Left ventricle myocardium inferior (tissue), 1 donor: ENCODE measurements around the gene MINK1. TPM values are rescaled to one million over a fixed set of nuclear protein-coding genes. Genes with fewer than 3 reads are reported as not detected.
A peak's percentile ranks its signal among the peaks of the same experiment; 100 is the strongest.

ENCODE experiments used
- DNase-seq: peaks from one replicate; pipeline ENCODE4 v3.0.0-alpha.2; 2020
- H3K27ac ChIP-seq: fragments of 200-600 bp; replicated peaks from 2 replicates; pipeline ENCODE4 v1.8.0; 2021
- H3K27me3 ChIP-seq: fragments of 200-600 bp; 2 replicates; pipeline ENCODE4 v1.8.0; 2021; ENCODE audit warnings: low read depth
- H3K36me3 ChIP-seq: fragments of 200-600 bp; 2 replicates; pipeline ENCODE4 v1.8.0; 2021
- H3K4me1 ChIP-seq: fragments of 200-600 bp; 2 replicates; pipeline ENCODE4 v1.8.0; 2021
- H3K4me3 ChIP-seq: fragments of 200-600 bp; 2 replicates; pipeline ENCODE4 v1.8.0; 2021; ENCODE audit warnings: mild to moderate bottlenecking, moderate library complexity
- H3K9me3 ChIP-seq: fragments of 200-600 bp; replicated peaks from 2 replicates; pipeline ENCODE4 v1.8.0; 2021
- CTCF ChIP-seq: fragments of 200-600 bp; IDR thresholded peaks from 2 replicates; pipeline ENCODE4 v1.8.0; 2021; ENCODE audit warnings: antibody characterized with exemption, mild to moderate bottlenecking, borderline replicate concordance
- intact Hi-C: fragments of 100-400 bp; cut with micrococcal nuclease; formaldehyde crosslinking; loops from one replicate; pipeline ENCODE4 v1.11.0; 2022
- total RNA-seq: library from RNA; stranded (reverse); fragmentation: NEBNext Ultra II Directional; extraction: Animal tissue kit (Norgen Biotek cat#: 25700); gene quantifications from one replicate; pipeline ENCODE4 v1.2.1, GENCODE V29; 2021
- donor health status: DM: no; HTN: yes; CAD: no; lungs with severe emphysema.

Gene MINK1
- total RNA-seq, 1 donor from 2014 or later: 50.9 TPM

GRCh38 chr17:4837471-4838308 lies 4.5 kb downstream of the MINK1 start:
- Histone ChIP-seq H3K9me3 (no peaks in the 10 kb centered on the region), H3K36me3 (no peaks in the 10 kb centered on the region), H3K27ac (peak overlapping the region; percentile 92), H3K27me3 (no peaks in the 10 kb centered on the region), H3K4me3 (peak overlapping the region; percentile 25), H3K4me1 (peaks cover 78% of the 10 kb centered on the region)
- DNase-seq: peak; percentile 41
- TF ChIP-seq CTCF: peak; percentile 23
- intact Hi-C loops: loop anchor here (10.0 kb wide), 1 partner anchor 47 kb away; no protein-coding TSS in a partner anchor

GRCh38 chr17:4838309-4838785 lies 5.2 kb downstream of the MINK1 start:
- Histone ChIP-seq H3K4me3 (no peak overlapping the region), H3K27me3 (no peaks in the 10 kb centered on the region), H3K9me3 (no peaks in the 10 kb centered on the region), H3K27ac (peak overlapping the region; percentile 92), H3K36me3 (no peaks in the 10 kb centered on the region), H3K4me1 (peaks cover 76% of the 10 kb centered on the region)
- no peak for TF ChIP-seq CTCF
- DNase-seq: no peak
- intact Hi-C loops: loop anchor here (10.0 kb wide), 1 partner anchor 46 kb away; no protein-coding TSS in a partner anchor

- intact Hi-C loops: loop anchor here (10.0 kb wide), 1 partner anchor 46 kb away; no protein-coding TSS in a partner anchor
- Histone ChIP-seq H3K4me3 (no peak overlapping the region), H3K27ac (peak overlapping the region; percentile 92), H3K36me3 (no peaks in the 10 kb centered on the region), H3K4me1 (peaks cover 68% of the 10 kb centered on the region), H3K9me3 (no peaks in the 10 kb centered on the region), H3K27me3 (no peaks in the 10 kb centered on the region)
- no peak for DNase-seq
- TF ChIP-seq CTCF: no peak
Measured at GRCh38 chr17:4839221-4839620, 6.1 kb downstream of the MINK1 start.

- no peak for TF ChIP-seq CTCF
- no peak for DNase-seq
- peaks cover 58% of the 10 kb centered on the region for H3K4me1 ChIP-seq
Measured at GRCh38 chr17:4839965-4840892, 7.1 kb downstream of the MINK1 start.

GRCh38 chr17:4840893-4841242 lies 7.7 kb downstream of the MINK1 start:
- Histone ChIP-seq H3K27me3 (no peaks in the 10 kb centered on the region), H3K27ac (no peak overlapping the region), H3K4me1 (peaks cover 57% of the 10 kb centered on the region), H3K4me3 (no peak overlapping the region), H3K9me3 (no peaks in the 10 kb centered on the region), H3K36me3 (no peaks in the 10 kb centered on the region)
- no peak for TF ChIP-seq CTCF
- no peak for DNase-seq
- intact Hi-C loops: no loop called here

More at GRCh38 chr17:4839965-4840892, 7.1 kb downstream of the MINK1 start:
- Histone ChIP-seq H3K4me3 (no peak overlapping the region), H3K27ac (no peak overlapping the region), H3K36me3 (no peaks in the 10 kb centered on the region), H3K9me3 (no peaks in the 10 kb centered on the region), H3K27me3 (no peaks in the 10 kb centered on the region)
- intact Hi-C loops: loop anchor here (10.0 kb wide), 1 partner anchor 45 kb away; no protein-coding TSS in a partner anchor
